Central memory CD4-positive, alpha-beta T cell (primary cell): ENCODE data around the gene KLHL12.
"Not testable (repeated sequence)": the region's sequence is repeated elsewhere in the genome, so short reads cannot be mapped to it uniquely, and the experiment has no call there.

Source experiments
- DNase-seq: peaks from one replicate; pipeline ENCODE4 v3.0.0; 2022

Gene KLHL12

DNA sequence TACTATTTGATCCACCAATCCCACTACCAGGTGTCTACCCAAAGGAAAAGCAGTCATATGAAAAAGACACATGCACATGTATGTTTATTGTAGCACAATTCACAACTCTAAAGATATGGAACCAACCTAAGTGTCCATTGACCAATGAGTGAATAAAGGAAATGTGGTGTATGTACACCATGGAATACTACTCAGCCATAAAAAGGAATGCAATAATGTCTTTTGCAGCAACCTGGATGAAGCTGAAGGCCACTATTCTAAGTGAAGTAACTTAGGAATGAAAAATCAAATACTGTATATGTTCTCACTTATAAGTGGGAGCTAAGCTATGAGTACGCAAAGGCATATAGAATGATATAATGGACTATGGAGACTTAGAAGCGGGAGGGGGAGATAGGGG lies 18.4 kb upstream of the KLHL12 start:
- DNase-seq, result no peak

DNA sequence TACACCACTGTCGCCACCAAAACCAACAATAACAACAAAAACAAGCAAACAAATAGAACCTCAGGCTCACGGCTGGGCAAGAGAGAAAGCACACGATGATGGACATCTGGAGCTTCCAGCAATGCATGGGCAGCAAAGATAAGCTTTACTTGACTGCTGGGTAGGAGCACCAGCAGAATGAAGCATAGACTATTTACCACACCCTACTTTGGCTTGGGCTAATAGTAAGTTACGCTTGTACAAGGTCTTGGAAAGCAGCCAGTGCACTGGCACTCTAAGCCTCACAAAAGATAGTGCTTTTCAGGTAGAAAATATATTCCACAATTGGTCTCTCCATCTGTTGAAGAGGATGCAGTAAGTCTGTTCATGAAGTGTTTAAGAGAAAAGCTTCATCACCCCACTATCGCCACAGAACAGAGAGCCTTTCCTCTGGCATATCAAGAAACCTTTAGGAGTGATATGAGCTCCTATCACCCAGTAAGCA lies 17.4 kb upstream of the KLHL12 start:
- no peak for DNase-seq

DNA sequence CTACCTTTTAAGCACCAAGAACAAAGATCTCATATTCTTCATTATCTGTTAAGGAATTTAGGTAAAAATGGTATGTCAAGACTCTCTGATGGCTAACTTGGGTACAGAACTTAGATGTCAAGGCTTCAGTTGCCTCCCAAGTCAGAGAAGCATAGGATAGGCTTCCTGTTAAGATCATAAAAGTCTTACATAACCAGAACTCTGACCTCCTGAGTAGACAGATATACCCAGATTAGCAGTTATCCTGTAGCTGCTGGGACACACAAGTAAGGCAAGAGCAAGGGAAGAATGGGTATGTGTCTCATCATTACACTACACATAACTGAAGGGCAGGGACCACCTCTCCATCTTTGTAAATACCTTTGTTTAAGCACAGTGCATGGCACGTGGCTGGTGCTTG lies 15.4 kb upstream of the KLHL12 start:
- no peak for DNase-seq

GRCh38 chr1:202941372-202941771 lies 14.3 kb upstream of the KLHL12 start:
- no peak for DNase-seq

DNA sequence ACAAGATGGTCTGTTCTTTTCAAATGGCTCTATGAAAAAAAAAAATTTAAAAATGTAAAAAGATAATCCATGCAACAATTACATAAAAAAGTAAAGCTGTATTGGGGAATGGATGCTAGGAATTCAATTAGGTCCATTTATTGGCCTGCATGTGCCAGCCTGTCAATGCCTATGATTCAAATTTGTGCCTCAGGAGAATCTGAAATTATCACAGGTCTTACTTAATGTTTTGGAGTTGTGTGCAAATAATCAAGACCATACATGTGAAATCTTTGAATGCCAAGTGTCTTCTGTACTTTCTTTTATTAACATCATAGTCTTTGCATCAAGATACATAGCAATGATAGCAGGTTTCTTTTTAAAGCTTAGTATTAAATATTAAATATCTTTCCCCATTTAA lies 13.5 kb upstream of the KLHL12 start:
- no peak for DNase-seq

- DNase-seq, result no peak
Observed at GRCh38 chr1:202938287-202938925, 11.4 kb upstream of the KLHL12 start.

GRCh38 chr1:202936409-202936808 lies 9.4 kb upstream of the KLHL12 start:
- not testable (repeated sequence) for DNase-seq

DNA sequence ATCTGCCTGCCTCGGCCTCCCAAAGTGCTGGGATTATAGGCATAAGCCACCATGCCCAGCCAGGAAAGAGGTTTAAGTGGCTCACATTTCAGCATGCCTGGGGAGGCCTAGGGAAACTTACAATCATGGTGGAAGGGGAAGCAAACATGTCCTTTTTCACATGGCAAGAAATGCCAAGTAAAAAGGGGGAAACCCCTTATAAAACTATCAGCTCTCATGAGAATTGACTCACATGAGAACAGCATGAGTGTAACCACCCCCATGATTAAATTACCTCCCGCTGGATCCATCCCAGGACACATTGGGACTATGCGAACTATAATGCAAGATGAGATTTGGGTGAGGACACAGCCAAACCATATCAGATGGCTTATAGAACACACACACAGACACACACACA lies 8.8 kb upstream of the KLHL12 start:
- no peak for DNase-seq

DNA sequence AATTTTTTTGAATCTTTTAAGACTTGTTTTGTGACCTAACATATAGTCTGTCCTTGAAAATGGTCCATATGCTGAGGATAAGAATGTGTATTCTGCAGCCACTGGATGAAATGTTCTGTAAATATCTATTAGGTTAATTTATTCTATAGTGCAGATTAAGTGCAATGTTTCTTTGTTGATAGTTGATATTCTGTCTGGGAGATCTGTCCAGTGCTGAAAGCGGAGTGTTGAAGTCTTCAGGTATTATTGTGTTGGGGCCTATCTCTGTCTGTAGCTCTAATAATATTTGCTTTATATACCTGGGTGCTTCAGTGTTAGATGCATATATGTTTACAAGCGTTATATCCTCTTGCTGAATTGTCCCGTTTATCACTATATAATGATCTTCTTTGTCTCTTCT lies 7.7 kb upstream of the KLHL12 start:
- no peak for DNase-seq

GRCh38 chr1:202932476-202932875 lies 5.4 kb upstream of the KLHL12 start:
- no peak for DNase-seq

GRCh38 chr1:202923533-202923932 lies 3.5 kb downstream of the KLHL12 start:
- DNase-seq, result no peak

DNA sequence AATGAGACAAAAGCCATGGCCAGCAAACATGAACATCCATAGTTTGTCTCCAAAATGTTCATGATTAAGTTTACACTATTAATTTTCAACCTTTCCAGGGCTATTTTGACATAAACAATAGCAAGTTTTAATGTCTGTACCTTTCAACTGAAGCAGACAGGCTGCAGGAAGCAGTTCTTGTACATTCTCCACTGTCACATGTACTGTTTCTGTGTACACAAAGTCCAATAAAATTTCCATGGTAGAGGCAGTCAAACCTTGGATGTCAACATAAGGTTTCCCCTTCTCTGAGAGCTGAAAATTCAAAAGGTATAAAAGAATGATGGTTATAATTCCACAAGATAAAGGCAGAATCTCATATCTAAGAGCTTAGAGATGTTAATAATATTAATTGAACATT lies 7.4 kb downstream of the KLHL12 start:
- no peak for DNase-seq

DNA sequence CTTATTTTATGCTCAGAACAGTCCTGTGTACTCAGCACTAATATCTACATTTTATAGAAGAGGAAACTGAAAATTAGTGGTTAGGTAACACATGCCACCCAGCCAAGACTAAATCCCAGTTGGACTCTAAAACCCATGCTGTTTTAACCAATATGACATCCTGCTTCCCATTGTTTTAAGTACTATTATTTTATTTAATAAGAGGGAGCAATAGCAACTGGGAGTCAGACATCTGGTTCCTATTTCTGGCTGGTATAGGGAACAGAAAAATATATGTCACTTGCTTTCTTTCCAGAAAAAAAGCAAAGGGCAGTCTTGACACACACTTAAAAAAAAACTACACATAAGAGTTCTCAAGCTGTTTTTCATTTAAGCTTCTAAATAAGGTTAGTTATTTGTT lies 11.9 kb downstream of the KLHL12 start:
- no peak for DNase-seq

- not testable (repeated sequence) for DNase-seq
Observed at GRCh38 chr1:202912476-202912875, 14.6 kb downstream of the KLHL12 start.

- DNase-seq, result no peak
Observed at GRCh38 chr1:202909494-202909893, 17.5 kb downstream of the KLHL12 start.

- DNase-seq, result no peak
Observed at GRCh38 chr1:202908998-202909397, 18.0 kb downstream of the KLHL12 start.

GRCh38 chr1:202905331-202905730 lies 21.7 kb downstream of the KLHL12 start:
- DNase-seq, result no peak

DNA sequence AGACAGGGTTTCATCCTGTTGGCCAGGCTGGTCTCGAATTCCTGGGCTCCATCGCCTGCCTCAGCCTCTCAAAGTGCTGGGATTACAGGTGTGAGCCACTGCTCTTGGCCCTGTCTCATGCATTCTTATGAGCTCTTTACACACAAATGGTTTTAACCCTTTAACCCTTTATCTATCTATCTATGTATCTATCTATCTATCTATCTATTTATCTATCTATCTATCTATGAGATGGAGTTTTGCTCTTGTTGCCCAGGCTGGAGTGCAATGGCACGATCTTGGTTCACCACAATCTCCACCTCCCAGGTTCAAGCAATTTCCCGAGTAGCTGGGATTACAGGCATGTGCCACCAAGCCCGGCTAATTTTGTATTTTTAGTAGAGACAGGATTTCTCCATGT lies 23.2 kb downstream of the KLHL12 start:
- not testable (repeated sequence) for DNase-seq

DNA sequence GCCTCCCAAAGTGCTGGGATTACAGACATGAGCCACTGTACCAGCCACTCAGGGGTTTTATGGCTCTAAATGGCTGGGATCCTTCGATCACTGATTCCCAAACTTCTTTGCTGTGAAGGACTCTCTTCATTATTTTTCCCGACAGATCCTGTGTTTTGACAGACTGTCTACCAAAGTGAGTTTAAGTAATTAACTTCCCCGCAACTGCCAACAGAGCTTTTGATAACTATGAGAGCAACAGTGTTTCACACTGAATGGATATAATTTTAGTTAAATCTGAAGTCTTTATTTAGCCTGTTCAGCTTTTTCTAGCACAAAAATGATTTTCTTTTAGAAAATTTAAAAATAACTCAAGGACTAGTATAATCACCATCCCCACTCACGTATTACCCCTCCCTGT lies 25.5 kb downstream of the KLHL12 start:
- no peak for DNase-seq

DNA sequence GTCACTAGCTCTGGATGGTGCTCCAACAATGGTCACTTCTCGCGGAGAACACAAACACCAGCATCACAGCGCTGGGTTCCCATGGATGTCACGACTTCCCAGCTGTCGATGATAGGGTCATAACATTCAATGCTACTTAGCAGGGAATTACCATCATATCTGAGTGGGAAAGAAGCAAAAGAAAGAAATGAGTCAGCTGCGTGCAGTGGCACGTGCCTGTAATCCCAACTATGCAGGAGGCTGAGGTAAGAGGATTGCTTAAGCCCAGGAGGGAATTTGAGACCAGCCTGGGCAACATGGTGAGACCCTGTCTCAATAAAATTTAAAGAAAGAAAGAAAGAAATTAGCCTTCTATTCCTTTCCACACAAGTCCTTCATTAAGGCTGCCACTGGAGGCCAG lies 34.5 kb downstream of the KLHL12 start:
- DNase-seq, result no peak

GRCh38 chr1:202890392-202890791 lies 36.6 kb downstream of the KLHL12 start:
- no peak for DNase-seq

DNA sequence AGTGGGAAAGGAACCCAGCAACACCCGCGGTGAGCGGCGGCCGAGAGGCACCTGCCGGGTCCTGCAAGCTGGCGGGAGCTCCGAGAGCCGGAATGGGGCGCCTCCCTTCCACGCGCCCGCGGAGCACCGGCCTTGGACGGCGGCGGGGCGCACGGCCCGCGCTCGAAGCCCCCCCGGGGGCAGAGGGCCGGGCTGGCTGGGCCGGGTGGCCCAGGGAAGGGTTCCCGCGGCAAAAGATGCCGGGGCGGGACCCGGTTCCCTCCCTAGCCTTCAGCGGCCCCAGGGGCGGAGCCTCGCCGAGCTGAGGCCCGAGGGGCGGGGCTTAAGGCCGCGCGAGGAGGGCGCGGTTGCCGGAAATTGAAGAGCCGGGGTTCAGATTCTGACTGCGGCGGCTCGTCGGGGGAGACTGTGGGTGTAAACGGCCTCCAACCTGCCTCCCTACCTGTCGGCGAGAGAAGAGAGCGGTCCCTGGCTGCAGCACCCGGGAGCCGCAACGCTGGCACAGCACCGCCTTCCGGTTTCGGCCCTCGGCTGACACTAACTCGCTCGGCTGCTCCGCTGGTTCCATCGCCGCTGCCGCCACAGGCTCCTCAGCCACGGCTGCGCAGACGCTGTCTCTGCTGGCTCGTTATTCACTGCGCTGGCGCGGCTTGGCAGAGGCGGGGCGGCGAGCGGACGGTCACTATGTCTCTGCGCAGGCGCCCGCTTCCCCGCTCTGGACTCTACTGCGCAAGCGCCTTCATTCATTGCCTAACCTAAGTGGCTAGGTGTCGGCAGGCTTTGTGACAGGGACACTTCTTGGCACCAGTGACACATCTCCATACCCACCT lies 38.3 kb downstream of the KLHL12 start, which contains the start of gene RABIF:
Gene RABIF, minus strand, starts transcription at position 619 of the 830 bp plus-strand sequence. Its CDS starts 51 bp downstream, at position 568.
- peak; percentile 96 for DNase-seq

DNA sequence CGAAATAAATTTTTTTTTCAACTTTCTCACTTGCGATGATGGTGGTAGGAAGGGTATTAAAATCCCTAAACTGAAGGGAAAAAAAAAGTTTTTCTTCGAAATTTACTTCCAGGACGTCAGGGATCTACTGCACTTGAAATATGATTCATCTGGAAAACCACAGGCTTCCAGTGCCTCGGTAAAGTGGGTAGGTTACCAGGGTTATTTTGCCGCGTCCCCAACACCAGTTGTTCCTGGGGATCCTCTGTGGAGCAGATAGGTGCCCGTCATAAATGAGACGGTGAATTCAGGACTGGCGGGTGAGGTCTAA lies 38.9 kb downstream of the KLHL12 start:
- no peak for DNase-seq

GRCh38 chr1:202880961-202881460 lies 46.0 kb downstream of the KLHL12 start:
- DNase-seq, result no peak
